K562 (cell line): ENCODE measurements around the gene GOLGA5. TPM values are rescaled to one million over a fixed set of nuclear protein-coding genes. Genes with fewer than 3 reads are reported as not detected.

ENCODE experiments used
- ARID3A ChIP-seq: IDR thresholded peaks from 2 replicates; pipeline ENCODE4 v1.6.1; 2012; ENCODE audit warnings: low read depth, low read length, improper control_type of control experiment, borderline replicate concordance
- ATF7 ChIP-seq: fragments of 450-650 bp; IDR thresholded peaks from 2 replicates; pipeline ENCODE4 v1.7.1; 2014; ENCODE audit warnings: mild to moderate bottlenecking, moderate library complexity
- DIDO1 ChIP-seq: fragments of 450-650 bp; IDR thresholded peaks from 2 replicates; pipeline ENCODE4 v1.6.1; 2016; ENCODE audit warnings: low read depth, missing biosample characterization, missing genetic modification characterization
- FOS ChIP-seq: IDR thresholded peaks from 3 replicates; pipeline ENCODE4 v1.6.1; 2011; ENCODE audit not compliant: insufficient read length; ENCODE audit errors: extremely low read depth
- FOXK1 ChIP-seq: sonication (generic); formaldehyde crosslinking; IDR thresholded peaks from 2 replicates; pipeline ENCODE4 v1.8.0; 2022; ENCODE audit warnings: missing genetic modification reagents, mild to moderate bottlenecking, borderline replicate concordance
- FOXK2 ChIP-seq, 2 experiments: fragments of 450-650 bp; IDR thresholded peaks in 1 of 2; conservative IDR thresholded peaks in 1 of 2; 2 replicates each; pipeline ENCODE4 v1.6.1; 2016; ENCODE audit warnings: low read depth in 2 of 2, mild to moderate bottlenecking in 1 of 2
- HBP1 ChIP-seq: fragments of 450-650 bp; formaldehyde crosslinking; IDR thresholded peaks from 2 replicates; pipeline ENCODE4 v1.4.0; 2022; ENCODE audit warnings: missing genetic modification characterization
- IRF9 ChIP-seq: fragments of 450-650 bp; IDR thresholded peaks from 2 replicates; pipeline ENCODE4 v1.6.1; 2016; ENCODE audit warnings: missing biosample characterization, missing genetic modification characterization
- JUNB ChIP-seq: fragments of 450-650 bp; formaldehyde crosslinking; conservative IDR thresholded peaks from 2 replicates; pipeline ENCODE4 v1.4.0; 2020; ENCODE audit warnings: mild to moderate bottlenecking
- L3MBTL2 ChIP-seq: fragments of 450-650 bp; IDR thresholded peaks from 2 replicates; pipeline ENCODE4 v1.6.1; 2016; ENCODE audit warnings: mild to moderate bottlenecking, moderate library complexity
- LEF1 ChIP-seq: fragments of 450-650 bp; IDR thresholded peaks from 2 replicates; pipeline ENCODE4 v1.6.1; 2016; ENCODE audit warnings: mild to moderate bottlenecking
- MAFF ChIP-seq: IDR thresholded peaks from 2 replicates; pipeline ENCODE4 v1.6.1; 2012; ENCODE audit warnings: low read length, improper control_type of control experiment
- MAX ChIP-seq: sonication (generic); formaldehyde crosslinking; IDR thresholded peaks from 2 replicates; pipeline ENCODE4 v1.9.0; 2022; ENCODE audit warnings: mild to moderate bottlenecking, missing genetic modification reagents
- NFATC3 ChIP-seq: fragments of 450-650 bp; IDR thresholded peaks from 2 replicates; pipeline ENCODE4 v1.6.1; 2017; ENCODE audit warnings: mild to moderate bottlenecking
- PKNOX1 ChIP-seq: fragments of 450-650 bp; IDR thresholded peaks from 2 replicates; pipeline ENCODE4 v1.6.1; 2016
- RBM15 ChIP-seq: fragments of 200-400 bp; formaldehyde crosslinking; IDR thresholded peaks from 2 replicates; pipeline ENCODE4 v1.6.1; 2018; ENCODE audit warnings: mild to moderate bottlenecking, low read length, moderate library complexity; ENCODE audit not compliant: insufficient read depth
- SRSF1 ChIP-seq: fragments of 200-400 bp; formaldehyde crosslinking; IDR thresholded peaks from 2 replicates; pipeline ENCODE4 v1.6.1; 2017; ENCODE audit warnings: mild to moderate bottlenecking, low read depth, low read length, moderate library complexity
- TAF15 ChIP-seq: fragments of 200-400 bp; formaldehyde crosslinking; IDR thresholded peaks from 2 replicates; pipeline ENCODE4 v1.6.1; 2017; ENCODE audit warnings: mild to moderate bottlenecking, low read depth, low read length, moderate library complexity
- TEAD4 ChIP-seq, 2 experiments: sonication (generic) in 1 of 2; formaldehyde crosslinking in 1 of 2; IDR thresholded peaks; 2 replicates each; pipeline versions ENCODE4 v1.6.1 to v1.8.0; 2012 to 2022; ENCODE audit warnings: borderline replicate concordance in 1 of 2, inconsistent platforms in 1 of 2, low read length in 1 of 2, mild to moderate bottlenecking in 1 of 2, missing genetic modification reagents in 1 of 2
- TRIM28 ChIP-seq: fragments of 450-650 bp; IDR thresholded peaks from 2 replicates; pipeline ENCODE4 v1.6.1; 2017
- XRCC3 ChIP-seq: fragments of 450-650 bp; IDR thresholded peaks from 2 replicates; pipeline ENCODE4 v1.6.1; 2017; ENCODE audit warnings: mild to moderate bottlenecking, moderate library complexity
- ZFP36 ChIP-seq: fragments of 150-350 bp; IDR thresholded peaks from 2 replicates; pipeline ENCODE4 v1.6.1; 2018; ENCODE audit warnings: low read length, low read depth; ENCODE audit not compliant: partially characterized antibody
- ZNF146 ChIP-seq: IDR thresholded peaks from one replicate; pipeline ENCODE4 v1.6.1; 2018; ENCODE audit warnings: missing compliant biosample characterization; ENCODE audit not compliant: unreplicated experiment
- ZNF253 ChIP-seq: fragments of 250-450 bp; sonication (Bioruptor Pico); conservative IDR thresholded peaks from 2 replicates; pipeline ENCODE4 v1.6.1; 2021; ENCODE audit warnings: mild to moderate bottlenecking
- ZNF785 ChIP-seq: fragments of 250-450 bp; sonication (Bioruptor Pico); IDR thresholded peaks from 2 replicates; pipeline ENCODE4 v1.4.0; 2020; ENCODE audit warnings: mild to moderate bottlenecking
- polyA plus RNA-seq, 8 experiments: library from polyadenylated mRNA; depleted of rRNA in 4 of 8; stranded (reverse) in 5 of 8; unstranded in 3 of 8; fragments of >200 nt; fragmentation: Nextera tagmentation in 2 of 8; fragmentation: Illumina TruSeq in 1 of 8; extraction: Ambion mirVana in 2 of 8; extraction: Trizol in 1 of 8; gene quantifications; 2 replicates each; pipeline versions ENCODE4 v1.2.1 to v1.2.3, GENCODE V29; 2011 to 2014; ENCODE audit warnings: inconsistent platforms in 1 of 8, missing spikeins in 1 of 8
- total RNA-seq, 7 experiments: library from RNA; depleted of rRNA in 6 of 7; stranded (reverse); fragments of >200 nt in 6 of 7; fragmentation: Illumina TruSeq in 2 of 7; extraction: Trizol in 2 of 7; gene quantifications; 2 replicates each; pipeline versions ENCODE4 v1.2.1 to v1.2.3, GENCODE V29; 2011 to 2021; ENCODE audit warnings: low replicate concordance in 1 of 7

Gene GOLGA5
- total and polyA plus RNA-seq, 9 of the 15 experiments (the other 6 are each of a cell fraction or from before 2014, with no cell fraction given): 5.7 to 19.6 (median 12.7) TPM

- TF ChIP-seq FOXK1 (CRISPR knock-in tag) (no peak), LEF1 (no peak), ZNF785 (CRISPR knock-in tag) (no peak), TEAD4 (IDR thresholded peaks at IDR 0.05; ENCODE audit: low read length) (peak; percentile 28; the same call in 1 of the 2 replicates), TEAD4 (CRISPR knock-in tag; IDR thresholded peaks at IDR 0.05; ENCODE audit: borderline replicate concordance) (no peak), DIDO1 (tag) (no peak), TRIM28 (no peak), PKNOX1 (peak; percentile 25; the same call in 1 of the 2 replicates), TAF15 (no peak), HBP1 (no peak), JUNB (CRISPR knock-in tag) (no peak), L3MBTL2 (peak; percentile 57), ZNF253 (CRISPR knock-in tag) (no peak), RBM15 (no peak), FOXK2 (conservative IDR thresholded peaks at IDR 0.05 in 1 of 2, IDR thresholded peaks at IDR 0.05 in 1 of 2; ENCODE audit: low read depth in 2 of 2) (no peak), ZNF146 (CRISPR knock-in tag) (peak; percentile 58), MAFF (no peak), NFATC3 (no peak), ARID3A (no peak), MAX (CRISPR knock-in tag) (no peak), IRF9 (tag) (no peak), SRSF1 (no peak), XRCC3 (no peak), ATF7 (no peak), FOS (no peak), ZFP36 (no peak)
Observed at GRCh38 chr14:92846162-92846897, 52.2 kb downstream of the GOLGA5 start (continued).
